DOHH2 (cell line): ENCODE measurements around the gene RING1.

ENCODE experiments used
- H3F3A ChIP-seq: fragments of 200-600 bp; sonication (generic), shearing (Covaris generic); 2 replicates; pipeline ENCODE4 v1.6.0; 2016; ENCODE audit warnings: antibody characterized with exemption, mild to moderate bottlenecking; ENCODE audit not compliant: control insufficient read depth, insufficient read depth
- H3K27ac ChIP-seq: fragments of 200-600 bp; sonication (generic); 2 replicates; pipeline ENCODE4 v1.5.1; 2014; ENCODE audit warnings: low read depth, mild to moderate bottlenecking, low read length, moderate library complexity
- H3K27me3 ChIP-seq: fragments of 200-600 bp; sonication (generic); 2 replicates; pipeline ENCODE4 v1.6.1; 2014; ENCODE audit warnings: mild to moderate bottlenecking, low read length, mixed read lengths; ENCODE audit not compliant: control insufficient read depth
- H3K36me3 ChIP-seq: fragments of 200-600 bp; sonication (generic); 2 replicates; pipeline ENCODE4 v1.6.1; 2014; ENCODE audit warnings: mild to moderate bottlenecking, low read length, moderate library complexity, mixed read lengths; ENCODE audit not compliant: control insufficient read depth
- H3K4me1 ChIP-seq: fragments of 200-600 bp; sonication (generic); 2 replicates; pipeline ENCODE4 v1.6.1; 2014; ENCODE audit warnings: mild to moderate bottlenecking, low read length, mixed read lengths; ENCODE audit not compliant: control insufficient read depth
- H3K4me2 ChIP-seq: fragments of 200-600 bp; sonication (generic); 2 replicates; pipeline ENCODE4 v1.6.0; 2014; ENCODE audit warnings: mild to moderate bottlenecking, low read length, moderate library complexity
- H3K4me3 ChIP-seq: fragments of 200-600 bp; sonication (generic); 2 replicates; pipeline ENCODE4 v1.5.1; 2014; ENCODE audit warnings: mild to moderate bottlenecking, low read length, mixed read lengths
- H3K79me2 ChIP-seq: fragments of 200-600 bp; sonication (generic); 2 replicates; pipeline ENCODE4 v1.6.1; 2014; ENCODE audit warnings: mild to moderate bottlenecking, low read length, mixed read lengths; ENCODE audit not compliant: control insufficient read depth
- H3K9me2 ChIP-seq: fragments of 200-600 bp; sonication (generic); replicated peaks from 2 replicates; pipeline ENCODE4 v1.6.1; 2014; ENCODE audit warnings: mild to moderate bottlenecking, low read length, mixed read lengths; ENCODE audit not compliant: control insufficient read depth
- H3K9me3 ChIP-seq: fragments of 200-600 bp; sonication (generic); 2 replicates; pipeline ENCODE4 v1.6.1; 2014; ENCODE audit warnings: antibody characterized with exemption, low read length, mixed read lengths; ENCODE audit not compliant: control insufficient read depth, insufficient read depth
- H4K20me1 ChIP-seq: fragments of 200-600 bp; sonication (generic); 2 replicates; pipeline ENCODE4 v1.6.0; 2014; ENCODE audit warnings: low read depth, mild to moderate bottlenecking, antibody characterized with exemption, low read length, moderate library complexity; ENCODE audit not compliant: control insufficient read depth, insufficient read depth
- EZH2phosphoT487 ChIP-seq: fragments of 200-600 bp; sonication (generic); IDR thresholded peaks from 2 replicates; pipeline ENCODE4 v1.6.1; 2017; ENCODE audit warnings: borderline replicate concordance, mild to moderate bottlenecking, antibody characterized with exemption, low read length, moderate library complexity, mixed read lengths
- TF ChIP-seq, protein P1 (sequence below): fragments of 200-600 bp; sonication (generic); IDR thresholded peaks from one replicate; pipeline ENCODE4 v1.5.1; 2014; ENCODE audit warnings: antibody characterized with exemption, mild to moderate bottlenecking, low read depth, low read length; ENCODE audit not compliant: poor library complexity, severe bottlenecking

RING1 gene

DNA sequence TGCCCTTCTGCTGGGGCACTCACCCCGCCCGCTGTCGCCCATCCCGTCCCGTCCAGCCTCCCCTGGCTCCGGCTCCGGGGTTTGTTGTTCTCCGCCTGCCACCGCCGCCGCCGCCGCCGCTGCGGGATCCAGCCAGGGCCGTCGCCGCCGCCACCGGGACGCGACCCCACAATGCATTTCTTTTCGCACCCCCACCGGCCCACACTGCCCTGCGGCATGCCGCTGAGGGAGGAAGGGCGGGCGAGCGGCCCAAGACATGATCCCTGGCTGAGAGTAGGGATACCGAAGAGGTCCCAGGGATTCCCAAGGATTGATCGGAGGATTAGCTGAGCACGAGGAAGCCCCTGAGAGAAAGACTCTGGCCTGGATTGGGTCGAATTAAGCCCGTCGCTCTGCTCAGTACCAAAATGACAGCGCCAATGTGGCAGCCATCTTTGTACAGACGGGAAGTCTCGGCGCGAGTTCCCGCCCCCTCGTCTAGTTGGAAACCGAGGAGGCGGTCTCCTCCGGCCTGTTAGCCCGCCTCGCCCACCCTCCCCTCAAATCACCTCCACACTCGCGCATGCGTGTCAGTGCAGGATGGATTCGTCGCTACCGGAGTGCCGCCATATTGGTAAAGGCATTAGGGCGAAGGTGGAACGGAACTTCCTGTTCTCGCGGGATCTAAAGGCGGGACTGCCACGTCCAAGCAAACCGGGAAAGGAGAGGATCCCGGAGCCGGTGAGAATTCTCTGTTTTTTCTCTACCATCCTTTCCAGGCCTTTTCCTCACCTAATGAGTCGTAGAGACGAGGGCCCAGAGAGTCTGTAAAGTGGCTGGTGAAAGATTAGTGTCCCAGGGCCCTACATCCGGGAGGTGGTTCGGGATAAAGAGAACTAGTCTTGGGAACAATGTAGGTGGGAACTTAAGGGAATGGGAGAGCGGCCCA, 7.8 kb upstream of the RING1 start, which contains the start of the genes RXRB and SLC39A7:
TSS of gene RXRB (minus strand) at position 447 of the 928 bp plus-strand sequence. CDS start at position 258, 189 bp downstream.
TSS of gene SLC39A7 (plus strand) at position 649 of the 928 bp plus-strand sequence. CDS start 379 bp downstream, outside the sequence.
- Histone ChIP-seq H3K4me1 (peaks cover 55% of the 10 kb centered on the region), H3K27me3 (no peaks in the 10 kb centered on the region), H3K36me3 (peaks cover 61% of the 10 kb centered on the region), H4K20me1 (0 out of 2 replicates have a peak, but pooled peaks cover 4% of the 10 kb centered on the region), H3K79me2 (peaks cover 56% of the 10 kb centered on the region), H3K27ac (peak within 1 kb of the TSS; percentile 87), H3F3A (peaks cover 15% of the 10 kb centered on the region), H3K9me3 (no peaks in the 10 kb centered on the region), H3K4me2 (peak within 1 kb of the TSS; percentile 98), H3K9me2 (no peaks in the 10 kb centered on the region), H3K4me3 (peak within 1 kb of the TSS; percentile 91)
- TF ChIP-seq, protein P1, sequence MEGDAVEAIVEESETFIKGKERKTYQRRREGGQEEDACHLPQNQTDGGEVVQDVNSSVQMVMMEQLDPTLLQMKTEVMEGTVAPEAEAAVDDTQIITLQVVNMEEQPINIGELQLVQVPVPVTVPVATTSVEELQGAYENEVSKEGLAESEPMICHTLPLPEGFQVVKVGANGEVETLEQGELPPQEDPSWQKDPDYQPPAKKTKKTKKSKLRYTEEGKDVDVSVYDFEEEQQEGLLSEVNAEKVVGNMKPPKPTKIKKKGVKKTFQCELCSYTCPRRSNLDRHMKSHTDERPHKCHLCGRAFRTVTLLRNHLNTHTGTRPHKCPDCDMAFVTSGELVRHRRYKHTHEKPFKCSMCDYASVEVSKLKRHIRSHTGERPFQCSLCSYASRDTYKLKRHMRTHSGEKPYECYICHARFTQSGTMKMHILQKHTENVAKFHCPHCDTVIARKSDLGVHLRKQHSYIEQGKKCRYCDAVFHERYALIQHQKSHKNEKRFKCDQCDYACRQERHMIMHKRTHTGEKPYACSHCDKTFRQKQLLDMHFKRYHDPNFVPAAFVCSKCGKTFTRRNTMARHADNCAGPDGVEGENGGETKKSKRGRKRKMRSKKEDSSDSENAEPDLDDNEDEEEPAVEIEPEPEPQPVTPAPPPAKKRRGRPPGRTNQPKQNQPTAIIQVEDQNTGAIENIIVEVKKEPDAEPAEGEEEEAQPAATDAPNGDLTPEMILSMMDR: no peak
- TF ChIP-seq EZH2phosphoT487: no peak

DNA sequence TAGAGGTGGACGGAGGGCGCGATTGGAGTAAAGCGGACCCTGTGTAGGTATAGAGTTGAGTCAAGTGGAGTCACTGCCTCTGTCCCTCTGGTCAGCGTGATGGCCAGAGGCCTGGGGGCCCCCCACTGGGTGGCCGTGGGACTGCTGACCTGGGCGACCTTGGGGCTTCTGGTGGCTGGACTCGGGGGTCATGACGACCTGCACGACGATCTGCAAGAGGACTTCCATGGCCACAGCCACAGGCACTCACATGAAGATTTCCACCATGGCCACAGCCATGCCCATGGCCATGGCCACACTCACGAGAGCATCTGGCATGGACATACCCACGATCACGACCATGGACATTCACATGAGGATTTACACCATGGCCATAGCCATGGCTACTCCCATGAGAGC, 7.2 kb upstream of the RING1 start:
- Histone ChIP-seq H3K4me1 (peaks cover 57% of the 10 kb centered on the region), H3K79me2 (peaks cover 56% of the 10 kb centered on the region), H4K20me1 (0 out of 2 replicates have a peak, but pooled peaks cover 4% of the 10 kb centered on the region)

DNA sequence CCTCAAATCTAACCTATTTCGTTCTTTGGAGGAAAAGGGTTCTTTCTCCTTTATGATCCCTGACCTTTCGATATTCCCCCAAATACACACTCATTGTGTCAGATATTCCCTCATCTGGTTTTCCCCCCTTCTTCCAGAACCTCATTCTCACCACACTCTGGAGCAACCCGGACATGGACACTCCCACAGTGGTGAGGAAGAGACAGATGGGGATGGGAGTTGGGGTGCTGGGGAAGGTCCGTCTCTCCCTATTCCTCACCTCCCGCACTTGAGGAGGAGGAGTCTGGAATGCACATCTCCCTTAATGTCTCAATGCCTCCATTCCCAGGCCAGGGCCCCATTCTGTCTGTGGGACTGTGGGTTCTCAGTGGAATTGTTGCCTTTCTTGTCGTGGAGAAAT, 6.4 kb upstream of the RING1 start:
- H3K4me1 ChIP-seq: peaks cover 60% of the 10 kb centered on the region
- peaks cover 56% of the 10 kb centered on the region for H3K79me2 ChIP-seq
- no peaks in the 10 kb centered on the region for H3K9me2 ChIP-seq
- H3K27me3 ChIP-seq: no peaks in the 10 kb centered on the region
- peak overlapping the region; percentile 98 for H3K4me2 ChIP-seq
- H3K27ac ChIP-seq: no peak overlapping the region
- peak overlapping the region; percentile 91 for H3K4me3 ChIP-seq
- no peaks in the 10 kb centered on the region for H3K9me3 ChIP-seq
- 0 out of 2 replicates have a peak, but pooled peaks cover 3% of the 10 kb centered on the region for H4K20me1 ChIP-seq
- peaks cover 23% of the 10 kb centered on the region for H3F3A ChIP-seq
- TF ChIP-seq, protein P1: no peak
- TF ChIP-seq EZH2phosphoT487: no peak
- H3K36me3 ChIP-seq: peaks cover 48% of the 10 kb centered on the region

More for the DNA sequence above, 7.2 kb upstream of the RING1 start:
- Histone ChIP-seq H3K4me3 (peak overlapping the region; percentile 91), H3K36me3 (peaks cover 54% of the 10 kb centered on the region), H3K27ac (peak overlapping the region; percentile 87), H3K9me3 (no peaks in the 10 kb centered on the region), H3F3A (peaks cover 22% of the 10 kb centered on the region), H3K27me3 (no peaks in the 10 kb centered on the region), H3K9me2 (no peaks in the 10 kb centered on the region), H3K4me2 (peak overlapping the region; percentile 98)
- TF ChIP-seq, protein P1: no peak
- no peak for TF ChIP-seq EZH2phosphoT487
